Activated T-cell treated with anti-CD3 and anti-CD28 coated beads, Interleukin-2, amount 50 U/mL, for 48 hours (primary cell): ENCODE results near the gene HTR4.
A peak's percentile ranks its signal among the peaks of the same experiment; 100 is the strongest.
"Not testable (repeated sequence)": the region's sequence is repeated elsewhere in the genome, so short reads cannot be mapped to it uniquely, and the experiment has no call there.

Experiments used
- DNase-seq, 2 experiments: peaks; one replicate each; pipeline ENCODE4 v3.0.0-alpha.2; 2020

Gene HTR4

DNA sequence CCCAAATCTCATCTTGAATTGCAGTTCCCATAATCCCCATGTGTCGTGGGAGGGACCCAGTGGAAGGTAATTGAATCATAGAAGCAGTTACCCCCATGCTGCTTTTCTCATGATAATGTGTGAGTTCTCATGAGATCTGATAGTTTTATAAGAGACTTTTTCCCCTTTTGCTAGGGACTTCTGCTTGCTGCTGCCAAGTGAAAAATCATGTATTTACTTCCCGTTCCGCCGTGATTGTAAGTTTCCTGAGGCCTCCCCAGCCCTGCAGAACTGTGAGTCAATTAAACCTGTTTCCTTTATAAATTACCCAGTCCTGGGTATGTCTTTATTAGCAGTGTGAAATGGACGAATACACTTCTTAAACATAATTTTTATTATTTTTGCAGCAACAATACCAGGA lies 185.6 kb downstream of the HTR4 start:
- not testable (repeated sequence) for DNase-seq

DNA sequence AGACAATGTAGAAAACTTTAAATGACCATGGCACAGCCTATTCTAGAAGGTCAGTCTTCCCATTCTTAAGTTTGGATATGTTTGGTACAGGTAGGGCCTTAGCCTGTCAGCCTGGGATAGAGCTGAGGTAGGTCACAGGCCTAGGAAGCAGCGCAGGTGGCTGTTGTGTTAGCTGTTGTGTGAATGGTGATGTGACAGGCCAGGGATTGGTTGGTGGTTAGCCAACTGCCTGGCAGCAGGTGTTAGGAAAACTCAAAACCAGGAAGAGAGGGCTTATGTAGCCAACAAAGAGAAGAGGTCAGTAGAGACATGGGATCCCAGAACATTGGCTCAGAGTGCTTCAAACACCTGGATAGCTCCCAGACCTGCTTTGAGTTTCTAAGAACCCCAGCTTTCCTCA lies 186.4 kb downstream of the HTR4 start:
- no peak for DNase-seq

DNA sequence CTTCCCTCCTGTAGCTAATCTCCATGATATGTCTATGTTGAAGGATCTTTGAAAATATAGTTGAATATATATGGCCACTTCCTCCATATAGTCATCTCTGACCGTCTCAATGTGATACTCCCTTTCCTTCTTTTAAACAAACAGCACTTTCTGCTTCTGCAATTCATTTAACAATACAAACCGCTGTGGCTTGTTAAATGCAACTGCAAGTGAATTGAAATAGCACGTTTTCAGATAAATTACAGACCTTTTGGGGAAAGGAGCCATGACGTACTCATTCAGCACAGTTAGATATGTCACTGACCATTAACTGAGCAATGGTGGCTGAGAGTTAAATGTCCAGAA lies 188.1 kb downstream of the HTR4 start:
- no peak for DNase-seq

DNA sequence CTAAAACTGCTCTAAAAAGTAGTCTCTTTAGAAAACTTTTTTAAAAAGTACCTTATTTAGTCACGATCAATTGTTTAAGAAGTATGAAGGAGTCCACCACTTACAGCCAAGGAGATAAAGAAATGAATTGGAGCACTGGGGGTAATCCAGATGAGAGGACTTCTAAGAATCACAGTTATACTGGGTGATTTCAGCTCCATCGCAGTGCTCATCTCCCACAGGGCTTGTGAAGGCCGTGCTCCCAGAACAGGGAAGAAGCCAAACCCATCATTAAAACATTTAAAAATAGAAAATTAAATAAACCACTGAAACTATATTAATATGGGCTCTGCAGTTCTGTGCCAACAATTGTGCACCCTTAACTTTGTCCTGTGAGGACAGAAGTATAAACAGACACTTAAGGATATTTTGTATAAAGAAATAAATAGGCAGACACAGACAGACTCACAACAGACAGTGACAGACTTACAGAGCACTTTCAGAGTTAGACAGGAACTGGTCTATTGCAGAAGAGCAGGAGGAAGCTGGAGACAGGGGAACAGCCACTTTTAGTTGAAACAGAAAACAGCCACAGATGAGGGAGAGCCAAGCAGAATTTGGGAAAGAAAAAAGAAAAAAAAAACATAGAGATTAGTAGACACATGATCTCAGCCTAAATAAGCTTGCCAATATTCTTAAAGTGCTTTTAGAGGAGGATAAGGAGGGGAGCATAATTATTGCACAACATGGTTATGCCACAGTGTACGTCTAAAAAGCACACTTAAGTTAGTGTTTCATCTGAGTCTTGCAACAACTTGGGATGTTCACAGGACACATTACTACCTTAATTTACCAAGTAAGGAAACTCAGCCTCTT lies 188.7 kb downstream of the HTR4 start:
- DNase-seq, result no peak

DNA sequence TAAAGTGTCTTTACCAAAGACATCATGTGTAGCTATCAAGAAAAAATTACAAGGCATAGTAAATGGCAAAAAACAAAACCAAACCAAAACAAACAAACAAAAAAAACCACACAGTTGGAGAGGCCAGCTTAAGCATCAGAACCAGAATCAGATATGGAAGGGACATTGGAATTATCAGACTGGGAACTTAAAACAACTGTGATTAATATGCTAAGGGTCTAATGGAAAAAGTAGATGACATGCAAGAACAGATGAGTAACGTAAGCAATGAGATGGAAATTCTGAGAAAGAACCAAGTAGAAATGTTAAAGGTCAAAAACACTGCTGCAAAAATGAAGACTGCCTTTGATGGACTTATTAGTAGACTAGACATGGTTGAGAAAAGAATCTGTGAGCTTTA lies 194.7 kb downstream of the HTR4 start:
- no peak for DNase-seq

DNA sequence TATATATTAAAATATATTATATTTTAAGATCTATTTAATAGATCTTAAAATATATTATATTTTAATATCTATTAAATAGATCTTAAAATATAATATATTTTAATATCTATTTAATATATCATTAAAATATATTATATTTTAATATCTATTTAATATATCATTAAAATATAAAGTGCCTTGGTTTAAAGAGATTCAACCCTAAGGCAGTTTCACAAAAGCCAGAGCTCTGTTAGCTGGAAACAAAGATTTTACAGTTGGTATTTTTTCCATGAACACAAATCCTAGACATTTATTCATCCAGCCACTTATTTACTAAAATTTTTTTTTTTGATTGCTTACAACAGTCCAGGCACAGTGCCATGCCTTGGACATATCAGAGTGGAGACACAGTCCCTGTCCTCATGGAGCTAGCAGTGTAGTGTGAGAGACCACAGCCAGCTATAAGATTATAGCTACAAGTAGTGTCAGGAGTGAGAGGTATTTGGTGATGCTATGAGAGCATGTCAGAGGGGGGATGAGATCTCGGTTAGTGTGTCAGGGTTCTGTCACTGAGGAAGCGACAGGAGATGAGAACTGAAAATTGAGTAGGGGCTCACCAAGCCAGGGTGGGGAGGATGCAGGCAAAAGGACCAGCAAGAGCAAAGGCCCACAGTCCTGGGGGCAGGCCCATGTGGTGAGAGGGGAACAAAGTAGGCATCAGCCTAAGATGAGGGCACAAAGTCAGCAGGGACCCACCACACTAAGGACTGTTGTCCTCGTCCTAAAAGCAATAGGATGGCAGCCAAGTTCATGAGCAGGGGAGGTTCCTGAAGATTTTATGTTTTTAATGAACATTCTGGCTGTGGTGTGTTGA lies 196.1 kb downstream of the HTR4 start:
- DNase-seq, result no peak

DNA sequence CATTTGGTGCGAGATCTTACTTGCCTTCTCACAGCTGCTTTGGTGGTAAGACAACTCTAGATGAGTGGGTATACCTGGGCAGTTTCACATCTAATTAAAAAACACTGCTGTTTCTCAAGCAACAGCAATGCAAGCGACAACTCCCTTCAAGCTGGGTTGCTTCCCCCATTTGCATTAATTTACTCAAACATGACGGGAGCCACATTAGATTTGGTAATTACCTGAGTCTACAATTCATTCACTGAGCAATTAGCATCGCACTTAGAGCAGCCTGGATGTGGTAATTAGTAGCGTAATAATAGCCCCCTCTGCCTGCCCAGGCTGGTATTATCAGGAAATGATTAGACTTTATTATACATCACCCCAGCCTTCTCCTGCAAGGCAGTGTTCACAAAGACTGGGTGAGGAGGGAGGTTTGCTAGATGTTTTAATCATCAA lies 197.1 kb downstream of the HTR4 start:
- no peak for DNase-seq

DNA sequence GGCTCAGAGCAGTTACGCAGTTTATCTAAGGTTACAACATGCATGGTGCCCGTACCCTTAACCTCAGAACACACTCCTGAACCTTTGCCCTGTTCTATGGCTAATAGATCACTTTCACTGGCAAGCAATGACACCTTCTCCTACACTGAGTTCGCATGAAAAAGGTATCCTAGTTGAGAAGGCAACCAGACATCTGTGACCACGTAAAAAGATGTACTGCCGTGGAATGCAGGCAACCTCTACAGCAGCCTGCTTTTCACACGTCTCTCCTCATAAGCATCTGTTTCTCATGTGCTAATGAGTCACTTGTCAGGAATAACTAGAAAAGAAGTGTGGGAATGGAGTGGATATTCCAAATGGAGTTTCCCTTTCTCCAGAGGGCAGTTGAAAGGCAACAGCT lies 199.1 kb downstream of the HTR4 start:
- DNase-seq, result no peak

DNA sequence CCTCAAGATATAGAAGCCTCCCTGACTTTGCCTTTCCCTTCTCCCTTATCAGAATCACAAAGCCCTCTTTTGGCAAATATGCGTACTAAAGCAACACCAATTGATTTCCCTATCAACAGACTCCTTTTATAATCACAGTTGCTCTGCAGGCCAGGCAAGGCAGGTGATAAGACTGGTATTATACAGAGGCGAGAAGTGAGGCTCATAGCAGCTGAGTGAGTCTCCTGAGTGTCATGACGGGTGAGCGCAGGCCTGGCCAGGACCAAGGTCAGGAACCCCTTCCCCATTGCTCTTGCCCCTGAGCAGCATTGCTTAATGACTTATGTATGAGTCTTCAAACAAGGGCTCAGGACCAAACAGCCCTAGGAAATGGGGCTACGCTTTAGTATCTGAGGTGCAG lies 199.8 kb downstream of the HTR4 start:
- DNase-seq, result no peak

DNA sequence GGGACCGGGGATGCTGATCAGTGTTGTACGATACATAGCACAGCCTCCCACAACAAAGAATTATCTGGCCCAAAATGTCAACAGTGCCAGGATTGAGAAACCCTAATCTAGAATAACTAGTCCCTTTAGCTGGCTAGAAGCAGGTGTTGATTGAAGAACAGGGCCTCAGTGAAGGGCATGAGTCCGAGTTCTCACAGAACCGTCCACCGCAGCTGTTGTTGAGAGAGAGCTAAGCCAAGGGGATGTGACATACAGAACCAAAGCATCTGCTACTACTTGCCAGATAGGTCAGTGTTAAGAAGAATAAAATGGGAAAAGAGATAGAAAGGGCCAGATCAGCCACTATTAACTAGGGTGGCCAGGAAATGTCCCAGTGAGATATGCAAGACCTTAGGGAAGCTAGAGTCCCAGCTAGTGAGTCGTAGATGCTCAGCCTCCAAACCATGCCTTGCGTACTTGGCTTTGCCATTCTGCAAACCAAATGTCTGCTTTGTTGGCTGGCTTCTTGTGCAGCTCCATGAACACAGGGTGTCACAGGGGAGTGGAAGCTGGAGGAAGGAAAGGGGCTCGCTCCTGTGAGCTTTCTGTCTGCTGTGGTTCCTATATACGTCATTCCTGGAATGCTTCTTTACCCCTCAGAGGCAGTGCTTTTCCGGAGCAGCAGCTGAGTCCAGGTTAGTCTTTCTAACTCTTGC lies 201.7 kb downstream of the HTR4 start:
- no peak for DNase-seq

DNA sequence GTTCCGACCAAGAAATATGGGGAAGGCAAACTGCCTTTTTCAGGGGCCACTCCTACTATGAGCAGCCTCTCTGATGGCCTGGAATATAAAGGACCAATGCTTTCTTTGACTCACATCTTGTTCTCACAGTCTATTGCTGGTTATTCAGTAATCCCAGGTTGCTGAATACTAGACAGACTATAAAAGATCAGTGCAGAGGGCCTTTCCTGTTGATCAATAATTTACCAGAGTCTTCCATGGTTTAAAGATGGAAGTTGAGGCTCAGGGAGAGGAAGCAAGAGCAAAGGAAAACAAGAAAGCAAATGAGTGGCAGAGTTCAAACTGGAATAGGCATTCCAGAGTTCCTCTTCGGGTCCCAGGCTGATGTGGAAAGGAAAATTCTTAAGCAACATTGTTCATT lies 207.7 kb downstream of the HTR4 start:
- no peak for DNase-seq

DNA sequence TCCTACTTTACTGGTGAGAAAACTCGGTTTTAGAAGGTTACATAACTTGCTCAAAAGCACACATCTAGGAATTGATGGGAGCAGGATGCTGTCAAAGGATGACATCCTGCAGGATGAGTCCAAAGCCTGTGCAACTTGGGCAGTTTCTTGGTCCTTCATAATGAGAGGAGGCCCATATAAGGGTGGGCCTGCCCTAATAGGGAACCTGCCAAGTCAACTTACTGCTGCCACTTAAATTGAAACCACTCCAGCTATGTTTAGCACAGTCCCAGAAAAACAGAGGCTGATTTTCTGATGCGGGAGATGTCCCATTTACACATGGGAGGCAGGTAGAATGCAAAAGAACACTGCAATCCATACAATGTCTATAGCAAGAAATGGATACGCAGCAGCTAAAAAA lies 208.7 kb downstream of the HTR4 start:
- DNase-seq, result no peak

DNA sequence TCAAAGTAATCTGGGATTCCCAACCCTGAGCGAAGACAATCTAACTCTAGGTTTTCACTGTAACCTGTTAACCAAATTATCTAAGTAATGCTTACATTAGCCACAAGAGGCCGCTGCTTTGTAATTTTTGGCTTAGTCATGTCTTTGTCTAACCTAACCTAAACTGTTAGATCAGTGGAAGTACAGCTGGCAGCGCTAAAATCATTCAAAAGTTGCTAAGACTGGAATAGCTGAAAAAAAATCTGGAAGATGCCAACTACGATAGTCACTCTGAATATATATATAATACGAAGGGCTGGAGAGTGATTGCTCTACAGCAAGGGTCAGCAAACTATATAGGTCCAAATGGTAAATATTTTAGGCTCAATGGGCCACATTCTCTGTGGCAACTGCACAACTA lies 210.3 kb downstream of the HTR4 start:
- DNase-seq, result peak in 1 of 2 experiments; percentile 32

DNA sequence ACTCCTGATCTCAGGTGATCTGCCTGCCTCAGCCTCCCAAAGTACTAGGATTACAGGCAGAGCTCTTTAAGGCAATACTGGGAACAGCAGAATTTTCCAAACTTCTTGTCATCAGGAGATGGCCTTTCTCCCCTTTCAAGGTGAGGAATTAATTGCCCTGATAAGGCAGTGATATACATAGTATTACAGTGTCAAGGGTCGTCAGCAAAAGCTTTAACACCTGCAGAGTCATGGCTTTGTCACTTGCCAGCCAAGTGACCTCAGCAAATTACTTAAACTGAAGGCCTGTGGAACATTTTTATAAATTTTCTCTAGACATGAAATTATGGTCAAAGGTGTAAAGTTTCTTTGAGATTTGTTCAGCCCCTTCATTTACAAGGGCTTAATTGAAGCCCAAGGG lies 211.1 kb downstream of the HTR4 start:
- no peak for DNase-seq

DNA sequence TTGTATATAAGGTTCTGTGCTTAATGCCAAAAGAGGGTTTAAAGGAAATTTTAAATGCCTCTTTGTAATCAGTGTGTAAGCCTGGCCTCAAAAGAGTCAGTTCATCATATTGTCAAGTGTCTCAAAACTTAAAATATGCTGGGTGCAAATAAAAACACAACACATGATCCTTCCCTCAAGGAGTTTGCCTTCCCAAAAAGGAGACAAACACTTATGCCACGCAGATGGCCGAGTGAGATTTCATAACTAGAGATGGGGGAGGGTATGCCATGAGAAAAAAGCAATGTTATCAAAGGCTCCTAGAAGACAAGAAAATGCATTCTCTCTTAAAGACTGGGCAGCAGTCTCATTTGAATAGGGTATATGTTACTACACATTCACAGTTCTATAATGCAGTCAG lies 215.4 kb downstream of the HTR4 start:
- DNase-seq, result no peak

DNA sequence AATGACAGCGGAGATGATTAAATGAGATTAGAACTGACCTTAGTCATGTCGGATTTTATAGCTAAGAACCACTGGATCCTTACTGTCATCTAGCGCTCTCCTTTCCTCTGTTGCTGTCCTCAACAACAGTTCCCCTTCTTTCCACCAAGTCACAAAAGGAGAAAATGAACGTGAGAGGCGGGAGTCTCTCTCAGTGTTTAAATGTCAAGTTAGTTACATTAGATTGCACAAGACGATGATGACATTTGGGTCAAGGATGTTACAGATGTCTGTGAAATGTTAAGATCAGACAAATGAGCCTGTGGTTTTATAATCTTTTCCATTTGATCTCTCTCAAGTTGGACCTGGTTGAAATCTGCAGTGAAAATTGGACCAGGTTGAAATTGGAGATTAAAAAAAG lies 217.1 kb downstream of the HTR4 start:
- DNase-seq, result no peak

DNA sequence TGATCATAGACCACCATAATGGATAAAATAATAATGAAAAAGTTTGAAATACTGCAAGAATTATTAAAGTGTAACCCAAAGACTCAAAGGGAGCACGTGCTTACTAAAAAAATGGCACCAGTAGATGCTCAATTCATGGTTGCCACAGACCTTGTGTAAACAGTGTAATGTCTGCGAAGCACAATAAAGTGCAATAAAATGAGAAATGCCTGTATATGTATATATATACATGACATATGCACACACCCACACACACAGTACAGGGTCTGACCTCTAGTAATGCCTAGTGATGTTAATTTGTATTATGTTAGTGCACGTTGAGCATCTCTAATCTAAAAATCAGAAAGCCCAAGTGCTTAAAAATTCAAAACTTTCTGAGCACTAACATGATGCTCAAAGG lies 218.3 kb downstream of the HTR4 start:
- DNase-seq, result no peak

DNA sequence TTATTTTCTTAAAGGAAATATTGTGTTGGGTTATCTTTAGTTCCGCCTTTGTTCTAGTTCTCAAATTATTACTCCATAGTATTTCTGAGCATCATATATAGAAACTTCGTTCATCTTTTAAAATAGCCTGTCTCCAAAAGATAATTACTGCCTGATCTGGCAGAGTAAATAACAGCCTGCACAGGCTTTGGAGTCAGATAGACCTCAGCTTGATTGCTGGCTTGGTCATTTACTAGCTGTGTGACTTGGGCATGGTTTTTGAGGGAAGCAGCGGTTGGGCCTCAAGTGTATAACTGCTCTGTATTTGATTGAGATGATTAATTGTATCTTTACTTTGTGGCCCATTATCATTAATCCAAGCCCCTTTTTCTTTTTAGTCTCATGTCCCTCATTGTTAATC lies 220.5 kb downstream of the HTR4 start:
- no peak for DNase-seq
